Tibial nerve (tissue), 4 donors: ENCODE measurements around the gene HTR3D. TPM values are rescaled to one million over a fixed set of nuclear protein-coding genes. Genes with fewer than 3 reads are reported as not detected.
"Not testable (repeated sequence)": the region's sequence is repeated elsewhere in the genome, so short reads cannot be mapped to it uniquely, and the experiment has no call there.

ENCODE experiments used
- DNase-seq, 2 donors: peaks; one replicate each; pipeline ENCODE4 v3.0.0-alpha.2; 2019; ENCODE audit warnings: low spot score in 2 of 2
- H3K27ac ChIP-seq, 4 donors: fragments of 200-600 bp; sonication (generic) in 3 of 4; one replicate each; pipeline ENCODE4 v1.5.1; 2017 to 2019; ENCODE audit warnings: mild to moderate bottlenecking in 1 of 4
- H3K27me3 ChIP-seq, 2 donors: fragments of 200-600 bp; sonication (generic) in 1 of 2; one replicate each; pipeline versions ENCODE4 v1.5.1 to v1.6.0; 2017 to 2019
- H3K36me3 ChIP-seq, 3 donors: fragments of 200-600 bp; sonication (generic); one replicate each; pipeline ENCODE4 v1.5.1; 2018 to 2019
- H3K4me1 ChIP-seq, 4 donors: fragments of 200-600 bp; sonication (generic) in 3 of 4; one replicate each; pipeline ENCODE4 v1.5.1; 2017 to 2019
- H3K4me3 ChIP-seq, 4 donors: fragments of 200-600 bp; sonication (generic) in 3 of 4; one replicate each; pipeline ENCODE4 v1.5.1; 2017 to 2019; ENCODE audit warnings: mild to moderate bottlenecking in 1 of 4, moderate library complexity in 1 of 4
- H3K9me3 ChIP-seq, 4 donors: fragments of 200-600 bp; sonication (generic) in 3 of 4; one replicate each; pipeline ENCODE4 v1.5.1; 2017 to 2019
- CTCF ChIP-seq, 5 experiments: fragments of 200-600 bp in 3 of 5; fragments of 450-650 bp in 2 of 5; sonication (generic) in 3 of 5; IDR thresholded peaks; one replicate each; pipeline ENCODE4 v1.5.1; 2016 to 2019; ENCODE audit warnings: antibody characterized with exemption in 5 of 5, mild to moderate bottlenecking in 3 of 5, moderate library complexity in 2 of 5
- EP300 ChIP-seq, 2 donors: sonication (generic); formaldehyde crosslinking; IDR thresholded peaks; one replicate each; pipeline ENCODE4 v1.6.1; 2017; ENCODE audit warnings: antibody characterized with exemption in 2 of 2, mild to moderate bottlenecking in 1 of 2
- POLR2A ChIP-seq, 2 donors: fragments of 450-650 bp; IDR thresholded peaks; one replicate each; pipeline ENCODE4 v1.6.1; 2017; ENCODE audit warnings: antibody characterized with exemption in 2 of 2, mild to moderate bottlenecking in 2 of 2, moderate library complexity in 2 of 2
- WGBS, 2 donors: methylation state at CpG; one replicate each; pipeline ENCODE4 v1.1.5; 2018; 5-methylcytosine and 5-hydroxymethylcytosine counted together
- total RNA-seq, 4 donors: library from RNA; depleted of rRNA; stranded (reverse); fragments of >200 nt; gene quantifications; one replicate each; pipeline ENCODE4 v1.1.0, GENCODE V29; 2016

The HTR3D gene
- total RNA-seq, 4 donors from 2014 or later = not detected

GRCh38 chr3:184016811-184017671 lies 14.5 kb upstream of the HTR3D start:
- Histone ChIP-seq H3K27me3 (no peaks in the 10 kb centered on the region), H3K4me3 (peak overlapping the region; percentile 71 to 99 (median 84)), H3K27ac (peak overlapping the region in 3 of 4 donors; percentile 77 to 89 (median 89)), H3K9me3 (no peaks in the 10 kb centered on the region), H3K36me3 (peaks cover 0 to 21% (median 0%) of the 10 kb centered on the region in 3 donors), H3K4me1 (peaks cover 0 to 29% (median 5%) of the 10 kb centered on the region in 4 donors)
- peak; percentile 96 to 99 (median 98) for TF ChIP-seq CTCF (IDR thresholded peaks at IDR 0.05)
- TF ChIP-seq EP300 (IDR thresholded peaks at IDR 0.05) = no peak
- TF ChIP-seq POLR2A (IDR thresholded peaks at IDR 0.05) = no peak
- 8 to 10% methylated on average over 29 to 50 of the region's 57 CpGs for WGBS, 2 donors
- peak; percentile 20 for DNase-seq

- 1 to 3% methylated on average over 10 to 44 of the region's 55 CpGs for WGBS, 2 donors
- peak; percentile 30 to 67 for TF ChIP-seq POLR2A (IDR thresholded peaks at IDR 0.05)
- peak in 4 of 5 experiments; percentile 3 to 89 (median 46) for TF ChIP-seq CTCF (IDR thresholded peaks at IDR 0.05)
- TF ChIP-seq EP300 (IDR thresholded peaks at IDR 0.05) = peak; percentile 39 to 76
Observed at GRCh38 chr3:184017672-184018423, 13.7 kb upstream of the HTR3D start, which contains the start of gene ABCC5. Gene ABCC5, minus strand, starts transcription at chr3:184017884. Its CDS starts 3,492 bp downstream, at chr3:184014392.

GRCh38 chr3:184018424-184018973 lies 13.0 kb upstream of the HTR3D start:
- Histone ChIP-seq H3K9me3 (no peaks in the 10 kb centered on the region), H3K36me3 (peaks cover 0 to 7% (median 0%) of the 10 kb centered on the region in 3 donors), H3K4me1 (peaks cover 0 to 29% (median 5%) of the 10 kb centered on the region in 4 donors), H3K4me3 (peak overlapping the region; percentile 71 to 99 (median 84)), H3K27me3 (no peaks in the 10 kb centered on the region), H3K27ac (peak overlapping the region; percentile 9 to 89 (median 82))
- TF ChIP-seq POLR2A (IDR thresholded peaks at IDR 0.05) = no peak
- no peak for TF ChIP-seq CTCF (IDR thresholded peaks at IDR 0.05)
- no peak for TF ChIP-seq EP300 (IDR thresholded peaks at IDR 0.05)
- WGBS, 2 donors = 84 to 91% methylated on average over 21 of the region's 21 CpGs
- DNase-seq = no peak

More at GRCh38 chr3:184017672-184018423, 13.7 kb upstream of the HTR3D start, which contains the start of gene ABCC5:
- Histone ChIP-seq H3K9me3 (no peaks in the 10 kb centered on the region), H3K36me3 (peaks cover 0 to 13% (median 0%) of the 10 kb centered on the region in 3 donors), H3K27ac (peak within 1 kb of the TSS; percentile 9 to 89 (median 83)), H3K27me3 (no peaks in the 10 kb centered on the region), H3K4me1 (peaks cover 0 to 29% (median 5%) of the 10 kb centered on the region in 4 donors), H3K4me3 (peak within 1 kb of the TSS; percentile 71 to 99 (median 84))
- DNase-seq = peak; percentile 75 to 82

GRCh38 chr3:184022323-184022722 lies 9.2 kb upstream of the HTR3D start:
- H3K36me3 ChIP-seq = no peaks in the 10 kb centered on the region
- no peak overlapping the region for H3K4me3 ChIP-seq
- DNase-seq = no peak
- TF ChIP-seq EP300 (IDR thresholded peaks at IDR 0.05) = no peak
- no peak for TF ChIP-seq CTCF (IDR thresholded peaks at IDR 0.05)
- TF ChIP-seq POLR2A (IDR thresholded peaks at IDR 0.05) = no peak
- H3K9me3 ChIP-seq = no peaks in the 10 kb centered on the region
- WGBS, 2 donors = 73 to 77% methylated on average over 7 of the region's 7 CpGs
- no peak overlapping the region for H3K27ac ChIP-seq
- no peaks in the 10 kb centered on the region for H3K27me3 ChIP-seq
- peaks cover 0 to 6% (median 0%) of the 10 kb centered on the region in 4 donors for H3K4me1 ChIP-seq

- H3K27ac ChIP-seq, H3K27me3 ChIP-seq, H3K36me3 ChIP-seq, DNase-seq, H3K4me1 ChIP-seq, H3K9me3 ChIP-seq, H3K4me3 ChIP-seq: not testable (repeated sequence)
- 58% methylated on average over 5 of the region's 5 CpGs for WGBS, 2 donors
Observed at GRCh38 chr3:184025256-184025655, 6.3 kb upstream of the HTR3D start.

- not testable (repeated sequence) for H3K27ac ChIP-seq, H3K4me3 ChIP-seq, H3K27me3 ChIP-seq, H3K9me3 ChIP-seq, H3K36me3 ChIP-seq, DNase-seq, H3K4me1 ChIP-seq
- 87 to 91% methylated on average over 1 of the region's 1 CpG for WGBS, 2 donors
Observed at GRCh38 chr3:184028275-184028890, 3.2 kb upstream of the HTR3D start.
